HG03558 (cell line): ENCODE results near the gene ITGB6.

ENCODE experiments used
- ATAC-seq: cut with Tn5 transposase; IDR thresholded peaks from one replicate; pipeline ENCODE4 v1.9.1; 2021; ENCODE audit warnings: moderate number of reproducible peaks; ENCODE audit not compliant: unreplicated experiment; ENCODE audit errors: extremely low read depth

ITGB6 gene

DNA sequence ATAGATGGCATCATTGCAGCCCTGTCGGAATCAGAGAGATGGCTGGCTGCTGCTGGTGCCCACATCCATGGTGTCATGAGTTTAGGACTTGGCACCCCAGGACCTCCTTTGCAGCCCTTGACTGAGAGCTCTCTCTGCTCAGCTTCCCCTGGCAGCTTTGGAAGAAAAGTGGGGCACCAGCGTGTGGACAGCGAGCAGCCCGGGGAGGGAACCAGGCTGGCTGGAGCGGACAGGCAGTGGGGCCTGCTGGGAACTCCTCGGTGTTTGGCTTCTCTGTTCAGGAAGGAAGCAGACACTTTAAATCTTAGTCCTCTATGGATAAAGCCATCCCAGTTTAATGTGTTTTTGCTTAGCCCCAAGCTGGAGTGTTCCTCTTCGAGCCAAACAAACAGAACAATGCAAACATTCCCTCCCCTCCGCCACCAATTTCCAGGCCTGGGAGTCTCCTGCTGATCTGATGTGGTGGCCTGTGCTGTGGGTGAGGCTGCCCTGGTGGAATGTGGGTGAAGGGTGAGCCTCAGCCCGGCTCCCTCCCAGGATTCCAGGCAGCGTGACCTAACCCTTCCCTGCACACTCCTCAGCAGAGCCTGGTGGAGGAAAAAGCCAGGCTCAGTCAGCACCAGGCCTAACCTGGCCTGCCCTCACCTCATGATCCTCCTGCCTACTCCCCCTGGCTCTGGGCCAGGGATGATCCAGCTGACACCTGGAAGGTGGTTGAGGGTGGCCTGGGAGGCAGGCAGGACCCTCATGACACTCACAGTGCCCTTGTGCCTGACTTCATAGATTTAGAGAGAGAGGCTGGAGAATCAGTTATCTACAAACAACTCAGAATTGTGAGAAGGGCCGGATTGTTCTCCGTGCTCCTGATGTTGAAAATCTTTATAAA, 21.6 kb upstream of the ITGB6 start:
- ATAC-seq, result no peak

DNA sequence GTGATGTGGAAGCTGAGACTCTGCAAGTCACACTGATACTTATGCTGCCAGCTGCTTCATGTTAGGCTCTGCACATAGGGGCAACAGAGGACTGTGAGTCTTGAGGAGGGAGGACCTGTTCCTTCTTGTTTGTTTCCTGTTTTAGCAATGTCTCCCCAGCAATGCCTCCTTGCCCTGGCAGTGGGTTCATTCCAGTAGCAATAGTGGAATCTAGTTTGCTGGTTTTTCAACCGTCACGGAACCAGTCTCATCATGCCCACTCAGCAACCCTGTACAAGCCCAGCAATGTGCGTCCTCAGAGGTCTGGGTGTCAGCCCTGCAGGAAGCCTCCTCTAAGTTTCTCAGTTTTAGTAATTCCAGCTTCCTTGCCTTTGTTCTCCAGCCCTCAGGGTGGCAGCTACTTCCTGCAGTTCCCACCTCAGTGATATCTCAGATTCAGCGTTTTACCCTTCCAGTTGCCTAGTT, 20.5 kb upstream of the ITGB6 start:
- no peak for ATAC-seq

DNA sequence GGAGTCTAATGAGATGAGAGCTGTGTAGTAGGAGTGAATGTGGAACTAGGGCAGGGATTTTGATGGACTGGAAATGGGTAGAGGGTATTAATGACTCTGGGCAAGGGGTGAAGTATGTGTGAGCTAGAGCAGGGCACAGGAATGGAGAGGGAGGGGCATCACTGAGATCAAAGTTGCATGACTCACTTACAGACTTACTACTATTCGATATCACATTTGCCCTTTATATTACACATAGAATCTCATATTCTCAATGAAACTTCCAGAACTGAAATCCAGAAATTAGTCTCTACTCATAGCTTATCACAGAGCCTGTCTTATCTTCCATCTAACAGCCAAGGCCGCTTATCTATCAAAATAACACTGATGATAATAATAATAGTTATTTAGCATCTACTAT, 20.0 kb upstream of the ITGB6 start:
- ATAC-seq, result no peak

DNA sequence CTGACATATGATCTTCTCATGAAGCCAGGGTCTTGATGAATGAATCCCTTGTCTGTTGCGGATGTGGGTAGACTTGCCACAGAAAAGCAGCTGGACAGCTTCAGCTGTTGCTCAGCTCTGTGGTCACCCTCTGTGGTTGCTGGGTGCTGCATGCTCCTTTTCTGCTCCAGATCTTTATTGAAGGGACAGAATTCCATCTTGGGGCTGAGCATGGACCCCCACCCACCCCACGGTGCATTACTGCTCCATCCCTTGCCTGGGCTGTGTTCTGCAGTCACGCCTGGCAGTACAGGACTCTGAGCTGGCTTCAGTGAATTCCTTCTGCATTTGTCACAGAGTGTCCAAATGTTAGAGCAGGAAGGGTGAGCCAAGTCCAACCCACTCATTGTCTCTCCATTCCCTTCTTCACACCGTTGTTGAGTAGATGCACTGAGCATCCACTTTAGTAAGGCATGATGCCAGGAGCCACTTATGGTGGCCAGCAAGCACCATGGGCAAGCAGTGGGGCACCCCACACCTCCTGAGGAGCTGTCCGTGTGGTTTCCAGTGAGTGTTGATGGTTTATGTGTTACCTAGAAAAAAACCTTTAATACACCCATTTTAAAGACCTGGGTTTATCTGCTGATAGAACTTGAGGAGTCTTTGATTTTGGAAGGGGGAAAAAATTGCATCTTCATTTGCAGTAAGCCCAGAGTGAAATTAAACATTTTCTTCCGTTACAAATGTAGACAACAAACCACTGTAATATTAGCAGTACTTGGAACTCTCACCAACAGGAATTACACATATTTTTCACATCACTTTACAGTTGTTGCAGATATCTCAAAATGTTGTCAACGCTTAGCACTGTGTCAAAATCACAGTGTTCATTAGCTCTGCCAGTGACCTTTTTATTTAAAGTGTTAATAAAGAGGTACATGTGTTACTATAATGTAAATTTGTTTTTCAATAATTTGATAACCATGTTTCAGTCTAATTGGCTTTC, 14.7 kb upstream of the ITGB6 start:
- ATAC-seq, result no peak

DNA sequence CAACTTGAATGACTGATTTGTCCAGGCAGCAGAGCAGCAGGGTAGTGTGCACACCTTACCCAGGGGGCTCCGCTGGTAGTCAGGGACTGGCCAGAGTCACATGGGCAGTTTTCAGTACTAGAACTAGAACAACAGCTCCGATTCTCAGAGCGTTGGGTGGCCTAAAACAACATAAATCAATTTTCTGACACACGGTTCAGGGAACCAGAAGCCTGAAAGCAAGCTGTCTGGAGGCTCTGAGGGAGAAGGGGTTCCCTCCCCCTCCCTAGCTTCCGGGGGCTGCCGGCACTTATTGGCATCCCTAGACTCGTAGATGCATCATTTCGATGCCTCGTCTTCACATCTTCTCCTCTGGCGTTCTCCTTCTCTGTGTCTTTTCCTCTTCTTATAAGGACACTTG, 13.4 kb upstream of the ITGB6 start:
- ATAC-seq, result no peak

DNA sequence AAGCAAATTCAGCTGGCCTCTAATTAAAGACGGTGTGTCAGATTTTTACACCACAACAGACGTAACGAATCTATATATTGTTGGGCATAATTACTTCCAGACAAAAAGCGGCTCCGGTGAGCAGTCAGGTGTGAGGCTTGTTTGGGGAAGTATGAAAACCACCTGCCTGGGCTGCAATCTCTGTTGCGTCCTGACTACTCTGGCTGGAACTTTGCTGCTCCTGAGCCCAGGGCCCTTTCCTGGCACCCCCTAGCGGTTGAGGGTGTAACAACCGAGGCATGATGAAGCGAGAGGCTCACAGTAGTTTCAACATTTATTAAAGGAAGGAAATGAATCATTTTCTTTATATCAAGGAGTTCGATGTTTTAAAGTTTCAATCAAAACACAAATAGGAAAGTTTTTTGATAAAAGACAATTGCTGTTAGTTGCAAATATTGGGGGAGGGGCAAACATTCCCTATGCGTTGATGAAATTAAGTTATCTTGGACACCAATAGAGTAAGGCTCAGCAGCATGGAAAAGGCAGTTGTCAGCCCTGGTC, 10.6 kb upstream of the ITGB6 start:
- ATAC-seq, result peak; percentile 78

DNA sequence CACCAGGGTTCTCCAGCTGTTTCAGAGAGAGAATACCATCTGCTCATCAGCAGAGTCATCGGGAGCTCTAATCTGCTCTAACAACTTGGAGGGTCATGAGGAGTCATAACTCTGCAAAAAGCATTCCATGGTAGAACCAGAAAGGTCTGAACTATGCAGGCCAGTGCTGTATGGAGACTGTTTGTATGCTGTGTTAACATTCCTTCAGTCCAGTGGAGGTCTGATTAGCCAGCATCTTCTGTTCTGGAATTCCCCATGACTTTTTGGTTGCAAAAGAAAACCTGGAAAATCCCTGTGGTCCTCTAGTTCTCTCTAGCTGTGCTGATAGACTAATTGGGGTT, 9.4 kb upstream of the ITGB6 start:
- ATAC-seq, result no peak

DNA sequence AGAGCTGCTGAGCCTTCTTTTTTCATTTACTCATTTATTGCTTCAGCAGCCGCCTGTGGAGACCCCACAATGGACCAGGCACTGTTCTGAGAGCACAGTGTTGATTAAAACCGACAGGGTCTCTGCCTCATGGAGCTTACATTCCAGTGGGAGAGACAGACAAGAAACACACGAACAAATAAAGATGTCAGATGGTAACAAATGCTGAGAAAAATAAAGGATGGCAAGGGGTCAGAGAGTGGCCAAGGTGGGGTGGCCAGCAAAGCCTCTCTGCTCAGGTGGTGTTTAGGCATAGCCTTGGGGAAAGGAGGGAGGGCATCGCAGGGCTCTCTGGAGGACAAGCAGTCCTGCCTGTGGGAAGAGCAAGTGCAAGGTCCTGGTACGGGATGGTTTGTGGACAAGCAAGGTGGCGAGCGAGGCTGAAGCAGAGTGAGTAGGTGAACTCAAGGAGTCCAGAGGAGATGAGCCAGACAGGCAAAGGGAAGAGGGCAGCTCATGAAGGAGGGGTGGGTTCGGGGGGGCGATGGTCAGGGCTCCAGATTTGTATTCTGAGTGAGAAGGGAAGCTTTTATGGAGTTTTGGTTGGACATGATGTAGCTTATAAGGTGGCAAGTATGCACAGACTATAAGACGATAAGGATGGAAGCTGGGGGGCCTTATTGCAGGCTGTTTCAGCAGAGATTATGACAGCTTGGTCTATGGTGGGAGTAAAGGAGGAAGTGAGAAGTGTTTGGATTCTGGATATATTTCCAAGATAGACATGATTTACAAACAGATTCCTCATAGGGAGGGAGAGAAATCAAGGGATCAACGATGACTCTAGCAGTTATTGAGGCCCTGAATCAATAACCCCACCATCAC, 8.8 kb upstream of the ITGB6 start:
- ATAC-seq, result no peak

DNA sequence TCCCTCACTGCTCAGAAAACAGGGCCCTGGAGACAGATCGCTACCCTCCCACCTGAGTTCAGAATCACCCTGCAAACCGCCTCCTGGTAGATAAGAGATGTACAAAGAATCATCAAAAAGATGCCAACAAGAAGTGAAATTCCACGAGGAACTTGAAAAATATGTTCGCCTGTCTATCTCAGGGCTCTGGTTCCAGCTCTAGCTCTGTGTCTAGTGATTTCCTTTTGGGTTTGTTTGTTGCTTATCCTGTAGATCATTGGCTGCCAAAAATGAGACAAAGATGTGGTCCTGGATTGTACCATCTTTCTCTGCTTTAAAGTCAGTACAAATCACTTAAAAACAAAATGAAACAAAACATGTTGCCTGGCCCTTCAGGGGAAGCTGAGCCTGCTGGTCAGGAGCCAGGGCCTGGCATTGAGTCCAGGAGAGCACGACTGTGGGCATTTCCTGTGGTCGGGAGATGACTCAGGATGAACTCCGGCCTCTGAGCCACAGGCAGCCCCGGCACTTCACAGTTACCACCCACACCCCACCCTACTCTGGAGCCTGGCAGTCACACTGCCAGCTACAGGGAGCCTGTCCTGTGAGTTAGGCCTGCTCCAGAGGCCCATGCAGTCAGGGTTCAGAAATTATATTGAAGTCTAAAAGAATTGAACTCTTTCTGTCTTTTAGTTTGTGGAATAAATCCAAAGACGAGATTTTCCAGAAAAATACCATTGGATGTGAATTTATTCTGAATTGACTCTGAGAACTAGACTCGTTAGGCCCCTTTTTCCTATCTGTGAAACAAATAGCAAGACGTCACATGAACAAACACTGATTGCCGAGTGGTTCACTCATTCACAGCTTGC, 8.0 kb upstream of the ITGB6 start:
- no peak for ATAC-seq

DNA sequence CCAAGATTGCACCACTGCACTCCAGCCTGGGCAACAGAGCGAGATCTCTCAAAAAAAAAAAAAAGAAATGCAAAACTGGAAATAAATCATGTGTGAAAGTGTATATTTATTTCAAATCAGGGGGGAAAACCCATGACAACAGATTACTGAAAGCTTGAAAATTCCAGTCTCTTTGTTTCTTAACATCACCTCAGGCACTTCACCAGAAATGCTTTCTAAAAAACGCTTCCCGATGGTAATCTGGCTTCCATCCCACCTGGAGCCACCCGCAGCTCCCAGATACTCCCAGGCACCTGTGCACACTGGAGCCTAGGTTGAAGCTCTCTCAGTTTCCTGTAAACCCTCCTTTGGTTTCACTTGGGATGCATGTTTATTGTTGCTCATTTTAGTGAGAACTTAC, 7.2 kb upstream of the ITGB6 start:
- ATAC-seq, result no peak

DNA sequence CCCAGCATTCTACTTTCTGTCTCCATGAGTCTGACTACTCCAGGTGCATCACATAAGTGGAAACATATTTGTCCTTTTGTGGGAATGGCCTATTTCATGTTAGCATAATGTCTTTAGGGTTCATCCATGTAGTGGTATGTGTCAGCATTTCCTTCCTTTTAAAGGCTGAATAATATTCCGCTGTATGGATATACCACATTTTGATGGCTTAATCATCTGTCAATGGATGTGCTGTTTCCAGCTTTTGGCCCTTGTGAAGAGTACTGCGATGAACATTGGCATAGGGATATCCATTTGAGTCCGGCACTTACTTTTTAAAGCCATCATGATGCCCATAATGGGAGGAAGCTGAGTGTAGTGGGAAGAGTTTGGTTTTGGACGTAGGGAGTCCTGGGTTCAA, 6.4 kb upstream of the ITGB6 start:
- ATAC-seq, result no peak

DNA sequence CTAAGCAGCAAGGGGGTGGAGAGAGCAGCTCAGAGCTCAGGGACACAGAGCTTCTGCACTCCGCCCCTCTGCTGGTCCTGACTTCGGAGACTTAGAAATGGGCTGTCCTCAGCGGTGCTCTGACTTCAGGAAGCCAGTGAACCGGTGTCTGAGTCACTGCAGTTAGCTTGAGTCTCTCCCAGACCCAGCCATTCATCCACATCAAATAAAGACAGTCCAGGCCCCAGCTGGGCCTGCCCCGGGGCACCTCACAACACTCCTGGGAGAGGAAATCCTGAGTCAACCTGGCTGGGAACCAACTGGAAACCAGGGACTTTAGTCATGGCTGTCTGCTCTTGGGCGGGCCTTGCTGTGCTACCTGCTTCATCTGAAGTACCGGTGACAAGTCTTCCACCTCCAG, 5.4 kb upstream of the ITGB6 start:
- ATAC-seq, result no peak

DNA sequence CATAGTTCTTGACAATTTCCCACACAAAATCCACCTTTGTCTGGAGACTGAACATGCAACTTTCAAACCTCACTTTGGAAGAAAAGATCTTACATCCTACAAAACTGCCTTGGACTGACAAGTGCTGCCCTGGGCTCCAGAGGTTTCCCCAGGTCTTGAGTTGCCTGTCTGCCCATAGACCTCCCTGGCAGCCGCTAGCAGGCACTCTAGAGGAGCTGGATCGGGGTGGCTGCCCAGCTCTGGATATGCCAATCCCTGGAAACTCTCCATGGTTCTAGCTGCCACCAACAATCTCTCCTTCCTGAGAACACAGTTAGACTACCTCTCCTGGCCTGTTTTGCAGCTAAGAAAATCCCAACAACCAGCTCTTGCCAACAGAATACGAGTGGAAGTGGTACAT, 3.4 kb upstream of the ITGB6 start:
- ATAC-seq, result no peak

DNA sequence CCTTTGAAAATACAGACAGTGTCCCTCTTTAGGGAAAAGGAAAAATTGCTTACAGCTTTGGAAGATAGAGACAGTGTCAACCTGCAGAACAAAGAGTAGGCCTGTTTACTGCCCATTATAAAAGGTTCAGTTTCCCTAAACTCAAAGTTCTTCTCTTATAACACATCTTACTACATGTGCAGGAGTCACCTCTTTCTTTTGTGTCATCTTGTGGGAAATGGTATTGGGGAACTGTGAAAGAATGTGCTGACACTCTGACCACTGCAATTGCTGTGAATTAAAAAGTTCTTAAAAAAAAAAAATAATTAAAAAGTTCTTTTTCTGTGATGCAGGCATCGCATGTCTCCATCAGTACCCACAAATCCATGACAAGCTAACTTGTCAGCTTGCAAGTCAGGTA, 2.9 kb upstream of the ITGB6 start:
- no peak for ATAC-seq

DNA sequence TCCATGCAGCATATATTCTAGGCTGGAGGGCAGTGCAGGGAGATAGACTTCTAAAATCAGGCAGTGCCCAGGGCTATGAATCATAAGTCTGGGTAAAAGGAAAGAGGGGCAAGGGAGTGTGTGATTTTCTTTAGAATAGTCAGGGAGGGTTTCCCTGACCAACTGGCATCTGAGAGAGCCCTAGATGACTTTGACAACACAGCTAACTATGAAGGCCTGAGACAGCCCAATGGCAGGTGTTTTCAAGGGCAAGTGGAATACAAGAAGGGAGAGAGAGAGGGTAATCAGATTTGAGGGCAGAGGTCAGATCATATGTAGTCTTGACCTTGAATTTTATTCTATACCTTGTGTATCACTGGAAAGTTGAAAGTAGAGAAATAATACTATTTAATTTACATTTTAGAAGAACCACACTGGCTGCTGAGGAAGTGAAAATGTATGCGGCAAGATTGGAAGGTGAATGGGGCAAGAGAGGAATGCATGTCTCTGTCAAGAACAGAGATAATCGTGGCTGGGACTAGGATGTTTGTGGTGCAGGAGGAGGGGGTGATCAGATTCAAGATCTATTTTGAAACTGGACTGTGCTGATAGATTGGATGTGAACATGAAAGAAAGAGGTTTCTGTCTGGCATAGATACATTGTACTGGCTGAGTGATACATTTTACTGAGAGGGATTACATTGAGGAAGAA, 1.9 kb upstream of the ITGB6 start:
- ATAC-seq, result no peak

DNA sequence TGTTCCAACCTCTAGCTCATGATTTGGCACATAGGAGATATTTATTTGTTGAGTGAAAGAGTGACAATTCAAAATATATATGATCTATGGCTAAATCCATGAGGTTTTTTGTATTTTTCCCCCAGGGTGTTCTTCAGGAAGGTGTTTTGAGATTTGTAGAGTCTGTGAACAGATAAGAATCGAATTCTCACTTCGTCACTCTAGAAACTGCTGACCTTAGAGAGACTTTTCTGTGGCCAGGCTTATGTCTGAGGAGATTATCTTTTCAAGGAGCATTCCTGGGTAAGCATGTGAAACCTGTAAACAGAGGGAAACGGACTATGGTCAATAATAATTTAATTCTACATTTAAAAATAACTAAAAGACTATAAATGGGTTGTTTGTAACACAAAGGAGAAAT, 849 bp upstream of the ITGB6 start:
- no peak for ATAC-seq

DNA sequence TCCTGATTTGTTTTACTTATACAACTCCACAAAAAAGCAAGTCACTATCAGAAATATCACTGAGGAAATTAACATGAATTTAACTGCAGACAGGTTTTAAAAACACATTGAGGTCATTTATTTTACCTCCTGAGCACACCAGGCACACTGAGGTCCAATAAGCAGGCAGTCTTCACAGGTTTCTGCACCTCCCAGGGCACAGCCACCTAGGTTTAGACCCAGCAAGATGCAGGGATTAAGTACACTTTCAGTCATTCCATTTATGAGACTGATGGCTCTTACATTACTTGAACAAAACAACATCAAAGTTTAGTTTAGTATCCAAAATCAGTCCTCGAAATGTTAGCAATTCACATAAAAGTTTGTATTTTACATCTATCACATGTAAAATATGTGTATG, 1.0 kb downstream of the ITGB6 start:
- ATAC-seq, result no peak

DNA sequence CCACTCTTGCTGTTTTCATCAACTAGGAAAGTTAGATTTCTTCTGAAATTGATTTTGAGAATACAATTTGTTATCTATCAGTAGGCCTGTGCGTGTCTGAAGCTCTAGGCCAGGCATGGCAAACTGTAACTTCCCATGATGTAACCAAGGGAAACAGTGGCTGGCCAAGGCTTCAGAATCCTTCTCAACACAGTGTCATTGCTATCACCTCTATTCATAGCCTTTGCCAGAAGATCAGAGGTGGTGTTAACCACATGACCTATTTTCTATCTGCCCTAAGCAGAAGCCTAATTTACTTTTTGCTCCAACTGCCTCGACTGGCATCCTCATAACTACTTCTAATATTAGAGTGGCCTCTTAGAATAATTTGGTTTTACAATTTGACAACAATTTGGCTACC, 2.5 kb downstream of the ITGB6 start:
- ATAC-seq, result no peak

DNA sequence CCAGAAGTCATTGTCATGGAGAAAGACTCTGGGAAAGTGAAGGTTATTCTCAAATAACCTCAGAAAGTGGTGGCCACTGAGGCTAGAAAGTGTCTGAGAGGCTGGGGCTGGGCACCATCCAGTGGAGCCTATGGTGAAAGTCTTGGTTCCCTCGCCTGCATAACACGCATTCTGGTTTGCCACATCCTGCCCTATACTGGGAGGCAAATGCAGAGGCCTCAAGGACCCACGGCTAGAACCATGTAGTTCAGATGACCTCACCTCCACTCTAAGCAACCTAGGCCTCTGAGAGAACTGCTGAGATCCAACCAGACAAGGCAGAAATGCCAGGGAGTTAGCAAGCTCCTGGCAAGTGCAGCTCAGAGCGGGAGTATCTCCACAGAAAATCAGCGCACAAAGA, 5.1 kb downstream of the ITGB6 start:
- no peak for ATAC-seq
